Activated gamma-delta T cell treated with Interleukin-2 at 50 U/mL for 16 hours (primary cell): Measurements from ENCODE around the gene SLC35G4.
"Not testable (repeated sequence)": the region's sequence is repeated elsewhere in the genome, so short reads cannot be mapped to it uniquely, and the experiment has no call there.

Experiments
- DNase-seq: peaks from one replicate; pipeline ENCODE4 v3.0.0-alpha.2; 2020

The SLC35G4 gene

GRCh38 chr18:11614981-11615380 lies 5.6 kb downstream of the SLC35G4 start:
- not testable (repeated sequence) for DNase-seq

DNA sequence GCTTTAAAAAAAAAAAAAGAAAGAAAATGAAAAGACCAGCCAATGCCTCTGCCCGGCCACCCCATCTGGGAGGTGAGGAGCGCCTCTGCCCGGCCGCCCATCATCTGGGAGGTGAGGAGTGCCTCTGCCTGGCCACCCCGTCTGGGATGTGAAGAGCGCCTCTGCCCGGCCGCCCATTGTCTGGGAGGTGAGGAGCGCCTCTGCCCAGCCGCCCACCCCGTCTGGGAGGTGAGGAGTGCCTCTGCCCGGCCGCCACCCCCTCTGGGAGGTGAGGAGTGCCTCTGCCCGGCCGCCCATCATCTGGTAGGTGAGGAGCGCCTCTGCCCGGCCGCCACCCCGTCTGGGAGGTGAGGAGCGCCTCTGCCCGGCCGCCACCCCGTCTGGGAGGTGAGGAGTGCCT lies 37.9 kb downstream of the SLC35G4 start:
- not testable (repeated sequence) for DNase-seq

GRCh38 chr18:11647804-11648203 lies 38.4 kb downstream of the SLC35G4 start:
- not testable (repeated sequence) for DNase-seq

- no peak for DNase-seq
Observed at GRCh38 chr18:11649839-11650238, 40.4 kb downstream of the SLC35G4 start.

GRCh38 chr18:11651899-11652298 lies 42.5 kb downstream of the SLC35G4 start:
- no peak for DNase-seq

- DNase-seq: no peak
Observed at GRCh38 chr18:11653521-11653920, 44.1 kb downstream of the SLC35G4 start.

DNA sequence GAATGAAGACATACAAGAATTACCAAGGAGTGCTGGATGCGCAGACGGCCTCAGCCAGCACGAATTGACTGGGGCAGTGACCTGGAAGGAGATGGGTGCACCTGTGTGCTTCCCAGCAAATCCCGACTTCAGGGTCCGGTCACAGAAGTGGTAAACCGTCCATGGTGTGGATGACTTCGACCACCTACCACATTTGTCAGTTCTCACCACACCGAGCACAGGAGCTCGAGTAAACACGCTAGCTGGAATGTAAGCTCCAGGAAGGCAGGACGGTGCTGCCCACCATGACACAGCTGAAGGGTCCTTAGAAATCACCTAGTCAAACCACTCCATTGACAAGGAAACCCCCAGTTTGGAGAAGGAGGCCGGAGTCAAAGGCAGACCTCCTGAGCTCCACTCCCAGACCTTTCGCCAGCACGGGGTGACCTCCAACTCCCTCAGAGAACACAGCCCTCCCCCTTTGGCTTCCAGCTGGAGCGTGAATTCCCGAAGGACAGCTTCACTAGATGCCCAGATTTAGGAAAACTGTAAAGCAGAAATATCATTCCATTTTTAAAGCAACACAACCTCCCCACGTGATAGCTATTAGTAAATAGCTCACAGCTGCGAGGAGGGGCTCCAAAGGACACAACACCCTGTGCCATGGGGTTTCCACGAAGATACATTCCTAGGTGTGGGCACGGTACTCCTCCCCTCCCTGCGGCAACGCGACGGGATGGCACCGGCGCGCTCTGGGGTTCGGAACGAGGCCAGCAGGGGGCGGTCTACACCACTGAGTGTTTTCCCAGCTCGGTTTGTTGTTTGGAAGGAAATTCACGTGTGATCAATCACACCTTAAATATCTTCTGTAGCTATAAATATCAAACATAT lies 45.6 kb downstream of the SLC35G4 start:
- DNase-seq: peak; percentile 12

GRCh38 chr18:11655606-11655932 lies 46.2 kb downstream of the SLC35G4 start:
- DNase-seq: no peak

GRCh38 chr18:11657152-11657551 lies 47.8 kb downstream of the SLC35G4 start:
- no peak for DNase-seq

DNA sequence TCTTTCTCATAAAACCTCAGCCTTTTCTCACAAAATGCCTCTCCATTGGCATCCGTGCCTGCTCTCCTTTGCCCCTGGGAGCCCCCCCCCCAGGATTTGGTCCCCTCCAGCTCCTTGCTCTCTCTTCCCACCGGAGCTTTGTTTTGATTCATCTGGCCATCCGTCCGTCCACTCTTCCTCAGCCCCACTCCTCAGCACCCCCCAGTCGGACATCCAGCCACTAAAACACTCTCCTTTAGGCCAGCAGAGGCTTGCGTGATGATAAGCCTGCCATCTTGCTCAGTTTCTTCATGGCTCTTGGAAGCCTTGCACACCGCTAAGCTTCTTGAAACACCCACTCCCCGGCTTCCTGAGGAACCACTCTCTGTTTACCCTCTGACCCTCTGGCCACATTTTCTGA lies 48.2 kb downstream of the SLC35G4 start:
- no peak for DNase-seq

DNA sequence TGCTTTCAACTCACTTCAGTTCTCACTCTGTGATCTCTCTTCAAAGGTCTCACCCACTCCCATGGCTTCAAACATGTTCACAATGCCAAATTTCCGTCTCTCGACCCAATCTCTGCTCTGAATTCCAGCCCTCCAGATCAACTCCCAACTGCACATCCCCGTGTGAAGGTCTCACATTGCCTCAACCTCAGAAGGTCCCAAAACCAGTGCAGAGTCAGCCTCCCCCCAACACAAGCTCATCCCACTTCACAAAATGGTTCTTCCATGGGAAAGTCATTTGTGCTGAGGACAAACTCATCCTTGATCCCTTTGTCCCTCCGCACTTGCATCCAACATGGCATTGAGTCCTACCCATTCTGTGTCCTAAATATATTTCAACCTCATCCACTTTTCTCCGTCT lies 48.6 kb downstream of the SLC35G4 start:
- DNase-seq: no peak

- no peak for DNase-seq
Observed at GRCh38 chr18:11658989-11659388, 49.6 kb downstream of the SLC35G4 start.
